A549 (cell line): ENCODE results near the gene DDX1. TPM values are rescaled to one million over a fixed set of nuclear protein-coding genes. Genes with fewer than 3 reads are reported as not detected.

Source experiments
- ATAC-seq, 2 experiments: fragments of 200-7000 bp in 1 of 2; fragments of >200 bp in 1 of 2; cut with Nextera tagmentation in 1 of 2; cut with Tn5 transposase in 1 of 2; 3 replicates each; pipeline versions ENCODE4 v1.8.0 to v1.9.1; 2018 to 2020; ENCODE audit warnings: mild to moderate bottlenecking in 1 of 2, moderate library complexity in 1 of 2
- CTCF ChIA-PET: fragments of 300-600 bp; sonication (Branson Sonifier 250); formaldehyde crosslinking; extraction: SDS; loops from one replicate; lab custom pipeline; 2021; ENCODE audit warnings: antibody characterized with exemption, inconsistent platforms; lab: Yijun Ruan, JAX
- POLR2A ChIA-PET: fragments of 350-600 bp; formaldehyde crosslinking; extraction: SDS; loops from one replicate; lab custom pipeline; 2021; ENCODE audit warnings: antibody characterized with exemption, inconsistent platforms; lab: Yijun Ruan, JAX
- DNase-seq, 2 experiments: peaks; one replicate each; pipeline versions ENCODE4 v3.0.0 to v3.0.0-alpha.2; 2011 to 2016; ENCODE audit warnings: low read depth in 1 of 2, low spot score in 1 of 2
- FAIRE-seq: peaks from 2 replicates; lab custom pipeline; 2011; peaks lifted over from hg19 to GRCh38; lab: Jason Lieb, UNC
- H3K27ac ChIP-seq, 2 experiments: fragments of >200 bp; sonication (Bioruptor Twin); formaldehyde crosslinking; 3 replicates each; pipeline ENCODE4 v1.5.1; 2016 to 2017
- H3K4me1 ChIP-seq: fragments of >200 bp; sonication (Bioruptor Twin); formaldehyde crosslinking; 3 replicates; pipeline ENCODE4 v1.6.1; 2016
- H3K4me2 ChIP-seq: fragments of >200 bp; sonication (Bioruptor Twin); formaldehyde crosslinking; 3 replicates; pipeline ENCODE4 v1.6.1; 2016
- H3K4me3 ChIP-seq: fragments of >200 bp; sonication (Bioruptor Twin); formaldehyde crosslinking; 3 replicates; pipeline ENCODE4 v1.5.1; 2016
- H3K9me3 ChIP-seq: fragments of >200 bp; sonication (Bioruptor Twin); formaldehyde crosslinking; 3 replicates; pipeline ENCODE4 v1.6.1; 2016
- CBX2 ChIP-seq: fragments of 200-600 bp; sonication (generic); IDR thresholded peaks from 2 replicates; pipeline ENCODE4 v1.6.1; 2016; ENCODE audit warnings: low read depth, mild to moderate bottlenecking, borderline replicate concordance
- CBX8 ChIP-seq: fragments of 200-600 bp; sonication (generic); IDR thresholded peaks from 2 replicates; pipeline ENCODE4 v1.6.1; 2016
- CHD2 ChIP-seq: fragments of 150-350 bp; IDR thresholded peaks from 2 replicates; pipeline ENCODE4 v1.6.1; 2014; ENCODE audit warnings: low read length; ENCODE audit not compliant: partially characterized antibody
- CTCF ChIP-seq: fragments of >200 bp; sonication (Bioruptor Twin); formaldehyde crosslinking; IDR thresholded peaks from 3 replicates; pipeline ENCODE4 v1.5.1; 2016
- E2F6 ChIP-seq: IDR thresholded peaks from 2 replicates; pipeline ENCODE4 v1.6.1; 2012; ENCODE audit warnings: low read depth, borderline replicate concordance
- EHF ChIP-seq: fragments of 250-450 bp; sonication (Bioruptor Pico); IDR thresholded peaks from 2 replicates; pipeline ENCODE4 v1.5.0; 2020; ENCODE audit warnings: mild to moderate bottlenecking
- EHMT2 ChIP-seq: fragments of 200-600 bp; sonication (generic); IDR thresholded peaks from 2 replicates; pipeline ENCODE4 v1.6.1; 2016; ENCODE audit warnings: antibody characterized with exemption, low read depth, mild to moderate bottlenecking, moderate library complexity
- EP300 ChIP-seq, 2 experiments: fragments of >200 bp; sonication (Bioruptor Twin); formaldehyde crosslinking; IDR thresholded peaks; 2 replicates in 1 of 2; 3 replicates in 1 of 2; pipeline ENCODE4 v1.6.1; 2016 to 2017
- ESRRA ChIP-seq: fragments of 150-350 bp; IDR thresholded peaks from 2 replicates; pipeline ENCODE4 v1.6.1; 2014; ENCODE audit warnings: mild to moderate bottlenecking, low read length, borderline replicate concordance
- FOSB ChIP-seq: fragments of 250-450 bp; sonication (Bioruptor Pico); IDR thresholded peaks from 2 replicates; pipeline ENCODE4 v1.5.0; 2020; ENCODE audit warnings: mild to moderate bottlenecking, moderate library complexity
- GATA3 ChIP-seq: IDR thresholded peaks from 2 replicates; pipeline ENCODE4 v1.6.1; 2012; ENCODE audit warnings: borderline replicate concordance
- HES2 ChIP-seq: fragments of >200 bp; sonication (Bioruptor Twin); formaldehyde crosslinking; IDR thresholded peaks from 2 replicates; pipeline ENCODE4 v1.6.1; 2016
- HEYL ChIP-seq: fragments of 250-450 bp; sonication (Bioruptor Pico); IDR thresholded peaks from 2 replicates; pipeline ENCODE4 v1.8.0; 2021; ENCODE audit warnings: mild to moderate bottlenecking, moderate library complexity
- KDM1A ChIP-seq: fragments of 200-600 bp; sonication (generic); IDR thresholded peaks from 2 replicates; pipeline ENCODE4 v1.6.1; 2016; ENCODE audit warnings: low read depth, mild to moderate bottlenecking
- KDM5A ChIP-seq: fragments of 200-600 bp; sonication (generic); IDR thresholded peaks from 2 replicates; pipeline ENCODE4 v1.6.1; 2016; ENCODE audit warnings: antibody characterized with exemption, mild to moderate bottlenecking
- MAX ChIP-seq: IDR thresholded peaks from 2 replicates; pipeline ENCODE4 v1.6.1; 2012
- MYC ChIP-seq: IDR thresholded peaks from 2 replicates; pipeline ENCODE4 v1.6.1; 2012; ENCODE audit warnings: mild to moderate bottlenecking, inconsistent platforms, low read length, improper control_type of control experiment, borderline replicate concordance
- NFE2L2 ChIP-seq: fragments of 150-350 bp; conservative IDR thresholded peaks from 2 replicates; pipeline ENCODE4 v1.6.1; 2014; ENCODE audit warnings: low read length
- NPAS2 ChIP-seq: fragments of 250-450 bp; sonication (Bioruptor Pico); IDR thresholded peaks from 2 replicates; pipeline ENCODE4 v1.8.0; 2022; ENCODE audit warnings: mild to moderate bottlenecking, moderate library complexity, borderline replicate concordance
- PHF8 ChIP-seq: fragments of 200-600 bp; sonication (generic); IDR thresholded peaks from 2 replicates; pipeline ENCODE4 v1.6.1; 2016; ENCODE audit warnings: low read depth, mild to moderate bottlenecking, antibody characterized with exemption, moderate library complexity, borderline replicate concordance
- POLR2AphosphoS2 ChIP-seq: conservative IDR thresholded peaks from 2 replicates; pipeline ENCODE4 v1.6.1; 2012; ENCODE audit warnings: low read length, improper control_type of control experiment, inconsistent platforms
- RAD21 ChIP-seq, 2 experiments: fragments of >200 bp in 1 of 2; sonication (Bioruptor Twin) in 1 of 2; formaldehyde crosslinking in 1 of 2; IDR thresholded peaks in 1 of 2; conservative IDR thresholded peaks in 1 of 2; 2 replicates in 1 of 2; 3 replicates in 1 of 2; pipeline ENCODE4 v1.6.1; 2012 to 2018; ENCODE audit warnings: inconsistent platforms in 1 of 2
- RARB ChIP-seq: fragments of 250-450 bp; sonication (Bioruptor Pico); IDR thresholded peaks from 2 replicates; pipeline ENCODE4 v1.8.0; 2021; ENCODE audit warnings: mild to moderate bottlenecking, moderate library complexity
- RCOR1 ChIP-seq: fragments of 150-350 bp; IDR thresholded peaks from 2 replicates; pipeline ENCODE4 v1.6.1; 2014; ENCODE audit warnings: antibody characterized with exemption, low read length, low read depth
- REST ChIP-seq: fragments of 200-600 bp; sonication (generic); IDR thresholded peaks from 2 replicates; pipeline ENCODE4 v1.6.1; 2016; ENCODE audit warnings: antibody characterized with exemption, mild to moderate bottlenecking, moderate library complexity
- RFX5 ChIP-seq: fragments of 450-650 bp; IDR thresholded peaks from 2 replicates; pipeline ENCODE4 v1.7.1; 2014; ENCODE audit warnings: antibody characterized with exemption, mild to moderate bottlenecking, moderate library complexity
- RNF2 ChIP-seq: fragments of 200-600 bp; sonication (generic); IDR thresholded peaks from 2 replicates; pipeline ENCODE4 v1.6.1; 2016; ENCODE audit warnings: low read depth, mild to moderate bottlenecking, antibody characterized with exemption, moderate library complexity, borderline replicate concordance
- ZFP36 ChIP-seq: fragments of 450-650 bp; IDR thresholded peaks from 2 replicates; pipeline ENCODE4 v1.6.1; 2014; ENCODE audit warnings: borderline replicate concordance; ENCODE audit not compliant: partially characterized antibody
- ZNF302 ChIP-seq: fragments of 250-450 bp; sonication (Bioruptor Pico); IDR thresholded peaks from 2 replicates; pipeline ENCODE4 v1.9.0; 2021; ENCODE audit warnings: inconsistent platforms, mild to moderate bottlenecking, moderate library complexity
- WGBS: methylation state at CpG from one replicate; pipeline ENCODE4 v1.1.6; 2017; ENCODE audit errors: missing lambda C conversion rate; 5-methylcytosine and 5-hydroxymethylcytosine counted together
- polyA plus RNA-seq, 4 experiments: library from polyadenylated mRNA; depleted of rRNA in 3 of 4; stranded (reverse); fragments of >200 nt; fragmentation: RNase III in 1 of 4; extraction: RNeasy Plus Mini Kit Qiagen cat#74134 plus additional on column Dnase treatment in 1 of 4; gene quantifications; 2 replicates in 3 of 4; 3 replicates in 1 of 4; pipeline ENCODE4 v1.2.3, GENCODE V29; 2011 to 2017

Gene DDX1
- polyA plus RNA-seq, 2 of the 4 experiments (the other 2 are of a cell fraction), result 157 to 214 TPM

- Histone ChIP-seq H3K4me1 (no peaks in the 10 kb centered on the region), H3K9me3 (no peaks in the 10 kb centered on the region), H3K4me3 (no peak overlapping the region), H3K4me2 (no peak overlapping the region), H3K27ac (no peak overlapping the region)
- no peak for TF ChIP-seq RFX5
- no peak for TF ChIP-seq CBX8
- TF ChIP-seq KDM1A, result no peak
- TF ChIP-seq MAX, result no peak
- no peak for TF ChIP-seq ZFP36
- TF ChIP-seq RNF2, result no peak
- TF ChIP-seq RAD21 (conservative IDR thresholded peaks at IDR 0.05 in 1 of 2, IDR thresholded peaks at IDR 0.05 in 1 of 2), result no peak
- TF ChIP-seq REST, result no peak
- no peak for TF ChIP-seq HEYL (CRISPR knock-in tag)
- TF ChIP-seq FOSB (CRISPR knock-in tag), result no peak
- no peak for TF ChIP-seq EHF (CRISPR knock-in tag)
- TF ChIP-seq ESRRA, result no peak
- TF ChIP-seq HES2, result no peak
- no peak for TF ChIP-seq EP300 (IDR thresholded peaks at IDR 0.05)
- no peak for TF ChIP-seq EHMT2
- no peak for TF ChIP-seq CTCF
- no peak for TF ChIP-seq NPAS2 (CRISPR knock-in tag)
- no peak for TF ChIP-seq ZNF302 (CRISPR knock-in tag)
- no peak for TF ChIP-seq E2F6
- TF ChIP-seq CHD2, result no peak
- FAIRE-seq, result no peak
- no peak for DNase-seq
- ChIA-PET CTCF (interaction anchor here (1.2 to 1.4 kb wide), 3 partner anchors 9 to 26 kb away, joined by 3 to 5 read pairs (median 5); no protein-coding TSS in a partner anchor), POLR2A (interaction anchor here (1.0 to 1.2 kb wide), 3 partner anchors 9 to 41 kb away, joined by 3 to 6 read pairs (median 4); partner anchors contain the start of gene NBAS)
- 83% methylated on average over 1 of the region's 1 CpG for WGBS
- no peak for ATAC-seq
These were observed 10.0 kb downstream of the DDX1 start for GRCh38 chr2:15601681-15602080.

GRCh38 chr2:15602393-15602792 is 10.7 kb downstream of the DDX1 start:
- POLR2A ChIA-PET, result interaction anchor here (1.0 to 1.1 kb wide), 2 partner anchors 10 to 42 kb away, joined by 3 to 4 read pairs; partner anchors contain the start of gene NBAS

More at GRCh38 chr2:15602393-15602792, 10.7 kb downstream of the DDX1 start:
- H3K27ac ChIP-seq, result no peak overlapping the region
- no peak overlapping the region for H3K4me2 ChIP-seq
- CTCF ChIA-PET, result interaction anchor here (1.4 kb wide), 1 partner anchor 27 kb away, joined by 3 read pairs; no protein-coding TSS in a partner anchor
- no peak for ATAC-seq
- WGBS, result 97% methylated on average over 8 of the region's 8 CpGs
- no peaks in the 10 kb centered on the region for H3K4me1 ChIP-seq
- H3K9me3 ChIP-seq, result no peaks in the 10 kb centered on the region
- no peak for TF ChIP-seq HES2
- no peak for TF ChIP-seq RNF2
- TF ChIP-seq ZNF302 (CRISPR knock-in tag), result no peak
- no peak for TF ChIP-seq RARB (CRISPR knock-in tag)
- no peak for TF ChIP-seq KDM1A
- TF ChIP-seq RCOR1, result no peak
- TF ChIP-seq PHF8, result no peak
- TF ChIP-seq POLR2AphosphoS2, result no peak
- no peak for TF ChIP-seq CBX2
- no peak for TF ChIP-seq GATA3
- TF ChIP-seq KDM5A, result no peak
- TF ChIP-seq EP300 (IDR thresholded peaks at IDR 0.05), result no peak
- no peak for TF ChIP-seq HEYL (CRISPR knock-in tag)
- TF ChIP-seq NFE2L2, result no peak
- TF ChIP-seq MYC, result no peak
- no peak for FAIRE-seq
- H3K4me3 ChIP-seq, result no peak overlapping the region
- DNase-seq, result no peak
